BLaER1 treated with 17β-estradiol and CSF1 and Interleukin-3, amounts not matched to agents 10 nM and 100 nM (cell line): ENCODE measurements around the gene CCR9.

Experiments
- H3K27ac ChIP-seq, 11 experiments: shearing (Covaris generic); formaldehyde crosslinking; 2 replicates each; pipeline ENCODE4 v1.8.1; 2022
- H3K27me3 ChIP-seq, 11 experiments: shearing (Covaris generic); formaldehyde crosslinking; 2 replicates each; pipeline ENCODE4 v1.8.1; 2022
- H3K36me3 ChIP-seq, 11 experiments: shearing (Covaris generic); formaldehyde crosslinking; 2 replicates each; pipeline ENCODE4 v1.8.1; 2022
- H3K4me1 ChIP-seq, 10 experiments: shearing (Covaris generic); formaldehyde crosslinking; 2 replicates each; pipeline ENCODE4 v1.8.1; 2022
- H3K4me2 ChIP-seq, 11 experiments: shearing (Covaris generic); formaldehyde crosslinking; 2 replicates each; pipeline ENCODE4 v1.8.1; 2022
- H3K4me3 ChIP-seq, 10 experiments: shearing (Covaris generic); formaldehyde crosslinking; 2 replicates each; pipeline ENCODE4 v1.8.1; 2022
- H3K9ac ChIP-seq, 11 experiments: shearing (Covaris generic); formaldehyde crosslinking; 2 replicates each; pipeline ENCODE4 v1.8.1; 2022
- H3K9me3 ChIP-seq, 11 experiments: shearing (Covaris generic); formaldehyde crosslinking; replicated peaks in 1 of 11; 2 replicates each; pipeline ENCODE4 v1.8.1; 2022
- H4K20me1 ChIP-seq, 11 experiments: shearing (Covaris generic); formaldehyde crosslinking; 2 replicates each; pipeline ENCODE4 v1.8.1; 2022
- Cebpa-rat ChIP-seq, 11 experiments: shearing (Covaris generic); IDR thresholded peaks; 2 replicates each; pipeline ENCODE4 v1.8.1; 2022

The CCR9 gene

GRCh38 chr3:45937206-45938042 is 51.1 kb downstream of the CCR9 start:
- Histone ChIP-seq H3K9ac (peak overlapping the region in 3 of 11 experiments; percentile 4 to 20 (median 8); a peak in 3 of 22 replicates), H3K9me3 (peaks cover 0 to 5% (median 0%) of the 10 kb centered on the region in 11 experiments; a peak in 1 of 22 replicates), H4K20me1 (no peaks in the 10 kb centered on the region; a peak in 1 of 22 replicates), H3K27me3 (no peaks in the 10 kb centered on the region), H3K4me2 (peak overlapping the region in 7 of 11 experiments; percentile 1 to 42 (median 18); a peak in 8 of 22 replicates), H3K27ac (no peak overlapping the region; a peak in 1 of 22 replicates), H3K36me3 (peaks cover 40 to 66% (median 55%) of the 10 kb centered on the region in 11 experiments), H3K4me1 (peaks cover 8 to 18% (median 14%) of the 10 kb centered on the region in 10 experiments), H3K4me3 (no peak overlapping the region)
- no peak for TF ChIP-seq Cebpa-rat (IDR thresholded peaks at IDR 0.05)

- no peak for TF ChIP-seq Cebpa-rat (IDR thresholded peaks at IDR 0.05)
- peak overlapping the region in 6 of 11 experiments; percentile 1 to 34 (median 13); a peak in 5 of 22 replicates for H3K4me2 ChIP-seq
- H3K9me3 ChIP-seq: peaks cover 0 to 5% (median 0%) of the 10 kb centered on the region in 11 experiments; a peak in 1 of 22 replicates
- no peak overlapping the region for H3K4me3 ChIP-seq
- no peaks in the 10 kb centered on the region for H3K27me3 ChIP-seq
- peaks cover 8 to 18% (median 14%) of the 10 kb centered on the region in 10 experiments for H3K4me1 ChIP-seq
- H3K27ac ChIP-seq: no peak overlapping the region
- H4K20me1 ChIP-seq: no peaks in the 10 kb centered on the region; a peak in 1 of 22 replicates
- H3K36me3 ChIP-seq: peaks cover 34 to 66% (median 49%) of the 10 kb centered on the region in 11 experiments
- H3K9ac ChIP-seq: peak overlapping the region in 2 of 11 experiments; percentile 4 to 20; a peak in 1 of 22 replicates
Observed at GRCh38 chr3:45938043-45938435, 51.7 kb downstream of the CCR9 start.

- Histone ChIP-seq H3K27ac (peak overlapping the region in 1 of 11 experiments; percentile 6; a peak in 1 of 22 replicates), H3K9ac (peak overlapping the region in 1 of 11 experiments; percentile 31; a peak in 1 of 22 replicates), H3K4me2 (peak overlapping the region in 4 of 11 experiments; percentile 9 to 64 (median 42); a peak in 6 of 22 replicates), H3K4me3 (no peak overlapping the region), H3K4me1 (peaks cover 8 to 21% (median 15%) of the 10 kb centered on the region in 10 experiments), H4K20me1 (no peaks in the 10 kb centered on the region; a peak in 1 of 22 replicates), H3K27me3 (no peaks in the 10 kb centered on the region), H3K9me3 (peaks cover 0 to 5% (median 0%) of the 10 kb centered on the region in 11 experiments; a peak in 1 of 22 replicates), H3K36me3 (peaks cover 26 to 61% (median 46%) of the 10 kb centered on the region in 11 experiments)
- no peak for TF ChIP-seq Cebpa-rat (IDR thresholded peaks at IDR 0.05)
Observed at GRCh38 chr3:45938864-45939263, 52.5 kb downstream of the CCR9 start.

- H3K9me3 ChIP-seq: peaks cover 0 to 5% (median 0%) of the 10 kb centered on the region in 11 experiments; a peak in 1 of 22 replicates
- H3K4me2 ChIP-seq: peak overlapping the region in 3 of 11 experiments; percentile 21 to 64 (median 63); a peak in 6 of 22 replicates
- H4K20me1 ChIP-seq: no peaks in the 10 kb centered on the region; a peak in 1 of 22 replicates
- H3K27ac ChIP-seq: peak overlapping the region in 1 of 11 experiments; percentile 6; a peak in 1 of 22 replicates
- H3K4me3 ChIP-seq: no peak overlapping the region
- peaks cover 8 to 21% (median 15%) of the 10 kb centered on the region in 10 experiments for H3K4me1 ChIP-seq
- H3K9ac ChIP-seq: peak overlapping the region in 1 of 11 experiments; percentile 31; a peak in 1 of 22 replicates
- no peaks in the 10 kb centered on the region for H3K27me3 ChIP-seq
- peaks cover 21 to 56% (median 41%) of the 10 kb centered on the region in 11 experiments for H3K36me3 ChIP-seq
- no peak for TF ChIP-seq Cebpa-rat (IDR thresholded peaks at IDR 0.05)
Observed at GRCh38 chr3:45939341-45939771, 53.0 kb downstream of the CCR9 start.

- H3K27ac ChIP-seq: no peak overlapping the region
- no peak for TF ChIP-seq Cebpa-rat (IDR thresholded peaks at IDR 0.05)
- H4K20me1 ChIP-seq: no peaks in the 10 kb centered on the region; a peak in 1 of 22 replicates
- peaks cover 8 to 21% (median 15%) of the 10 kb centered on the region in 10 experiments for H3K4me1 ChIP-seq
- peaks cover 0 to 5% (median 0%) of the 10 kb centered on the region in 11 experiments; a peak in 1 of 22 replicates for H3K9me3 ChIP-seq
- H3K36me3 ChIP-seq: peaks cover 14 to 52% (median 39%) of the 10 kb centered on the region in 11 experiments
- H3K4me2 ChIP-seq: no peak overlapping the region
- H3K9ac ChIP-seq: no peak overlapping the region
- H3K27me3 ChIP-seq: no peaks in the 10 kb centered on the region
- no peak overlapping the region for H3K4me3 ChIP-seq
Observed at GRCh38 chr3:45940004-45940780, 53.8 kb downstream of the CCR9 start.

- no peak for TF ChIP-seq Cebpa-rat (IDR thresholded peaks at IDR 0.05)
- H3K9me3 ChIP-seq: peaks cover 0 to 5% (median 0%) of the 10 kb centered on the region in 11 experiments; a peak in 1 of 22 replicates
- H3K27me3 ChIP-seq: no peaks in the 10 kb centered on the region
- no peak overlapping the region for H3K4me2 ChIP-seq
- H3K4me1 ChIP-seq: peaks cover 8 to 21% (median 15%) of the 10 kb centered on the region in 10 experiments
- H3K9ac ChIP-seq: no peak overlapping the region
- no peak overlapping the region for H3K4me3 ChIP-seq
- peaks cover 15 to 52% (median 40%) of the 10 kb centered on the region in 11 experiments for H3K36me3 ChIP-seq
- H3K27ac ChIP-seq: no peak overlapping the region
- H4K20me1 ChIP-seq: no peaks in the 10 kb centered on the region; a peak in 1 of 22 replicates
Observed at GRCh38 chr3:45940781-45941365, 54.5 kb downstream of the CCR9 start.

GRCh38 chr3:45942051-45942825 is 55.9 kb downstream of the CCR9 start:
- no peak for TF ChIP-seq Cebpa-rat (IDR thresholded peaks at IDR 0.05)
- Histone ChIP-seq H3K9ac (no peak overlapping the region), H3K27me3 (no peaks in the 10 kb centered on the region), H3K27ac (no peak overlapping the region), H3K4me1 (peaks cover 8 to 20% (median 15%) of the 10 kb centered on the region in 10 experiments), H3K4me2 (no peak overlapping the region), H3K9me3 (peaks cover 0 to 5% (median 0%) of the 10 kb centered on the region in 11 experiments; a peak in 1 of 22 replicates), H4K20me1 (no peaks in the 10 kb centered on the region; a peak in 1 of 22 replicates), H3K36me3 (peaks cover 19 to 52% (median 41%) of the 10 kb centered on the region in 11 experiments), H3K4me3 (no peak overlapping the region)
